ENCODE measurements around the gene MAP3K6.
"Not testable (repeated sequence)": the region's sequence is repeated elsewhere in the genome, so short reads cannot be mapped to it uniquely, and the experiment has no call there.

Gene MAP3K6

GRCh38 chr1:27366411-27367159, at the start of gene MAP3K6:
MAP3K6 (minus strand) TSS chr1:27366961; CDS start chr1:27366597, 364 bp downstream.
- in situ Hi-C loops (cut with MboI; ENCODE audit: low sequenced_read_pairs), result no loop called here

- in situ Hi-C loops (cut with MboI; ENCODE audit: low sequenced_read_pairs), result no loop called here
These were observed 47.3 kb upstream of the MAP3K6 start for GRCh38 chr1:27414091-27414490.

- in situ Hi-C loops (cut with MboI; ENCODE audit: low sequenced_read_pairs), result no loop called here
These were observed 46.2 kb upstream of the MAP3K6 start for GRCh38 chr1:27413004-27413403.

GRCh38 chr1:27412502-27412901, 45.7 kb upstream of the MAP3K6 start:
- in situ Hi-C loops (cut with MboI; ENCODE audit: low sequenced_read_pairs), result no loop called here

- in situ Hi-C loops (cut with MboI; ENCODE audit: low sequenced_read_pairs), result no loop called here
These were observed 43.9 kb upstream of the MAP3K6 start for GRCh38 chr1:27410709-27411108.

- in situ Hi-C loops (cut with MboI; ENCODE audit: low sequenced_read_pairs), result no loop called here
These were observed 42.9 kb upstream of the MAP3K6 start for GRCh38 chr1:27409669-27410068.

- in situ Hi-C loops (cut with MboI; ENCODE audit: low sequenced_read_pairs), result no loop called here
These were observed 41.4 kb upstream of the MAP3K6 start for GRCh38 chr1:27408151-27408550.

GRCh38 chr1:27406791-27407190, 40.0 kb upstream of the MAP3K6 start:
- in situ Hi-C loops (cut with MboI; ENCODE audit: low sequenced_read_pairs), result not testable (repeated sequence)

- in situ Hi-C loops (cut with MboI; ENCODE audit: low sequenced_read_pairs), result no loop called here
These were observed 39.6 kb upstream of the MAP3K6 start for GRCh38 chr1:27406362-27406680.

GRCh38 chr1:27405598-27406361, 39.0 kb upstream of the MAP3K6 start:
- in situ Hi-C loops (cut with MboI; ENCODE audit: low sequenced_read_pairs), result not testable (repeated sequence)

- in situ Hi-C loops (cut with MboI; ENCODE audit: low sequenced_read_pairs), result no loop called here
These were observed 38.3 kb upstream of the MAP3K6 start for GRCh38 chr1:27405074-27405473.

GRCh38 chr1:27403931-27404330, 37.2 kb upstream of the MAP3K6 start:
- in situ Hi-C loops (cut with MboI; ENCODE audit: low sequenced_read_pairs), result no loop called here

- in situ Hi-C loops (cut with MboI; ENCODE audit: low sequenced_read_pairs), result no loop called here
These were observed 36.4 kb upstream of the MAP3K6 start for GRCh38 chr1:27403065-27403726.

GRCh38 chr1:27402349-27402754, 35.6 kb upstream of the MAP3K6 start:
- in situ Hi-C loops (cut with MboI; ENCODE audit: low sequenced_read_pairs), result no loop called here

- in situ Hi-C loops (cut with MboI; ENCODE audit: low sequenced_read_pairs), result no loop called here
These were observed 34.2 kb upstream of the MAP3K6 start for GRCh38 chr1:27400963-27401341.

GRCh38 chr1:27400082-27400962, 33.6 kb upstream of the MAP3K6 start:
- in situ Hi-C loops (cut with MboI; ENCODE audit: low sequenced_read_pairs), result no loop called here

GRCh38 chr1:27399251-27400025, 32.7 kb upstream of the MAP3K6 start:
- in situ Hi-C loops (cut with MboI; ENCODE audit: low sequenced_read_pairs), result no loop called here

GRCh38 chr1:27398405-27399149, 31.8 kb upstream of the MAP3K6 start:
- in situ Hi-C loops (cut with MboI; ENCODE audit: low sequenced_read_pairs), result no loop called here

GRCh38 chr1:27397749-27398148, 31.0 kb upstream of the MAP3K6 start:
- in situ Hi-C loops (cut with MboI; ENCODE audit: low sequenced_read_pairs), result no loop called here

Data from HL-60/S4 treated with phorbol 12-myristate 13-acetate at 8.2 ng/mL for 4 days and 3 days (cell line).